HCT116 (cell line): Measurements from ENCODE around the gene CFAP43. TPM values are rescaled to one million over a fixed set of nuclear protein-coding genes. Genes with fewer than 3 reads are reported as not detected.

Source experiments
- ATAC-seq: fragments of 200-7000 bp; cut with Tn5 transposase; 2 replicates; pipeline ENCODE4 v1.9.1; 2020; ENCODE audit warnings: mild to moderate bottlenecking, moderate library complexity
- BruUV-seq: library from RNA; stranded (reverse); fragments of 400-500 nt; replicated peaks from 2 replicates; lab custom pipeline; 2021; lab: Mats Ljungman, UMichigan
- CTCF ChIA-PET: fragments of 300-600 bp; sonication (Branson Sonifier 250); formaldehyde crosslinking; loops from one replicate; lab custom pipeline; 2021; ENCODE audit warnings: antibody characterized with exemption; lab: Charles Lee
- POLR2A ChIA-PET: fragments of 300-600, 350-600 bp; sonication (Branson Sonifier 250); formaldehyde crosslinking; loops from one replicate; lab custom pipeline; 2021; ENCODE audit warnings: antibody characterized with exemption; lab: Charles Lee
- RAD21 ChIA-PET, 2 experiments: fragments of 300-600 bp; sonication (Branson Sonifier 250); formaldehyde crosslinking; loops; one replicate each; lab custom pipeline; 2023; ENCODE audit warnings: low total read pairs in 2 of 2; ENCODE audit not compliant: uncharacterized antibody in 2 of 2, unreplicated experiment in 2 of 2, low non-redundant PET in 1 of 2; lab: Charles Lee
- DNase-seq: peaks from one replicate; pipeline ENCODE4 v3.0.0-alpha.2; 2010; ENCODE audit warnings: low read depth, low spot score
- H2AFZ ChIP-seq: fragments of 200-600 bp; shearing (Covaris generic), sonication (generic); 2 replicates; pipeline ENCODE4 v1.6.1; 2017; ENCODE audit warnings: low read depth, mixed run types, mixed read lengths, antibody characterized with exemption, low read length; ENCODE audit not compliant: poor library complexity, severe bottlenecking
- H3K27ac ChIP-seq: 2 replicates; pipeline ENCODE4 v1.5.1; 2012; ENCODE audit warnings: low read depth, low read length
- H3K27me3 ChIP-seq: fragments of 200-600 bp; sonication (generic); 2 replicates; pipeline ENCODE4 v1.6.1; 2016; ENCODE audit warnings: mixed run types, low read length, mixed read lengths; ENCODE audit not compliant: insufficient read depth
- H3K36me3 ChIP-seq, 2 experiments: fragments of 200-500 bp in 1 of 2; fragments of 200-600 bp in 1 of 2; sonication (Bioruptor generic) in 1 of 2; sonication (generic) in 1 of 2; 2 replicates each; pipeline versions ENCODE4 v1.5.1 to v1.6.1; 2014 to 2016; ENCODE audit warnings: low read length in 2 of 2, inconsistent platforms in 1 of 2, mixed read lengths in 1 of 2, mixed run types in 1 of 2; ENCODE audit not compliant: insufficient read depth in 2 of 2, control insufficient read depth in 1 of 2
- H3K4me1 ChIP-seq, 2 experiments: fragments of 200-600 bp in 1 of 2; sonication (generic) in 1 of 2; 2 replicates each; pipeline versions ENCODE4 v1.5.1 to v1.6.1; 2012 to 2017; ENCODE audit warnings: low read length in 2 of 2, inconsistent platforms in 1 of 2, mild to moderate bottlenecking in 1 of 2, mixed read lengths in 1 of 2, mixed run types in 1 of 2, moderate library complexity in 1 of 2; ENCODE audit not compliant: insufficient read depth in 2 of 2, control insufficient read depth in 1 of 2
- H3K4me2 ChIP-seq: fragments of 200-600 bp; sonication (generic); 2 replicates; pipeline ENCODE4 v1.6.1; 2017; ENCODE audit warnings: mixed run types, low read length, mixed read lengths
- H3K4me3 ChIP-seq, 2 experiments: fragments of 200-600 bp in 1 of 2; sonication (generic) in 1 of 2; replicated peaks in 1 of 2; 2 replicates each; pipeline ENCODE4 v1.5.1; 2011 to 2016; ENCODE audit warnings: low read length in 2 of 2, control low read depth in 1 of 2, low read depth in 1 of 2, mild to moderate bottlenecking in 1 of 2, mixed read lengths in 1 of 2, mixed run types in 1 of 2
- H3K79me2 ChIP-seq: fragments of 200-600 bp; sonication (generic); 2 replicates; pipeline ENCODE4 v1.6.1; 2017; ENCODE audit warnings: mild to moderate bottlenecking, mixed run types, low read length, moderate library complexity, mixed read lengths; ENCODE audit not compliant: insufficient read depth
- H3K9ac ChIP-seq: fragments of 200-600 bp; sonication (generic); 2 replicates; pipeline ENCODE4 v1.6.1; 2016; ENCODE audit warnings: low read length, mixed read lengths
- H3K9me2 ChIP-seq: fragments of 200-600 bp; sonication (generic), shearing (Covaris generic); 2 replicates; pipeline ENCODE4 v1.6.1; 2017; ENCODE audit warnings: mixed run types, mild to moderate bottlenecking, moderate library complexity; ENCODE audit not compliant: insufficient read depth
- H3K9me3 ChIP-seq, 2 experiments: fragments of 200-500 bp in 1 of 2; fragments of 200-600 bp in 1 of 2; sonication (Bioruptor generic) in 1 of 2; sonication (generic) in 1 of 2; 2 replicates each; pipeline ENCODE4 v1.6.1; 2014 to 2017; ENCODE audit warnings: low read length in 2 of 2, mixed read lengths in 2 of 2, inconsistent platforms in 1 of 2, low read depth in 1 of 2, mild to moderate bottlenecking in 1 of 2, mixed run types in 1 of 2, moderate library complexity in 1 of 2; ENCODE audit not compliant: control insufficient read depth in 1 of 2, insufficient read depth in 1 of 2
- H4K20me1 ChIP-seq: fragments of 200-600 bp; sonication (generic), shearing (Covaris generic); 2 replicates; pipeline ENCODE4 v1.6.1; 2017; ENCODE audit warnings: mixed run types, mild to moderate bottlenecking, moderate library complexity; ENCODE audit not compliant: insufficient read depth
- CBX3 ChIP-seq: IDR thresholded peaks from 2 replicates; pipeline ENCODE4 v1.6.1; 2012; ENCODE audit warnings: low read depth
- CEBPB ChIP-seq: IDR thresholded peaks from 2 replicates; pipeline ENCODE4 v1.6.1; 2012; ENCODE audit warnings: low read depth
- EGR1 ChIP-seq: IDR thresholded peaks from 2 replicates; pipeline ENCODE4 v1.6.1; 2012; ENCODE audit warnings: low read depth
- ELF1 ChIP-seq: IDR thresholded peaks from 2 replicates; pipeline ENCODE4 v1.6.1; 2012; ENCODE audit warnings: low read depth, borderline replicate concordance
- EZH2phosphoT487 ChIP-seq: fragments of 200-600 bp; IDR thresholded peaks from 2 replicates; pipeline ENCODE4 v1.6.1; 2018; ENCODE audit warnings: antibody characterized with exemption, borderline replicate concordance
- FOSL1 ChIP-seq: IDR thresholded peaks from 2 replicates; pipeline ENCODE4 v1.6.1; 2012; ENCODE audit warnings: low read depth
- JUND ChIP-seq: IDR thresholded peaks from 2 replicates; pipeline ENCODE4 v1.6.1; 2012
- POLR2AphosphoS5 ChIP-seq: IDR thresholded peaks from 2 replicates; pipeline ENCODE4 v1.6.1; 2011; ENCODE audit warnings: mild to moderate bottlenecking, low read depth, low read length, moderate library complexity
- RAD21 ChIP-seq: IDR thresholded peaks from 2 replicates; pipeline ENCODE4 v1.6.1; 2012; ENCODE audit warnings: low read depth, mild to moderate bottlenecking
- SIN3A ChIP-seq: IDR thresholded peaks from 2 replicates; pipeline ENCODE4 v1.6.1; 2012; ENCODE audit warnings: low read depth
- SRF ChIP-seq: IDR thresholded peaks from 2 replicates; pipeline ENCODE4 v1.6.1; 2012; ENCODE audit warnings: low read depth
- TCF7L2 ChIP-seq: IDR thresholded peaks from 2 replicates; pipeline ENCODE4 v1.7.0; 2011; ENCODE audit warnings: borderline replicate concordance, inconsistent platforms; ENCODE audit not compliant: insufficient read depth, insufficient read length; ENCODE audit errors: extremely low read depth
- YY1 ChIP-seq: IDR thresholded peaks from 2 replicates; pipeline ENCODE4 v1.6.1; 2011; ENCODE audit warnings: low read length, low read depth, moderate library complexity, mild to moderate bottlenecking; ENCODE audit not compliant: insufficient replicate concordance; ENCODE audit errors: extremely low read depth
- ZFX ChIP-seq: fragments of 450-650 bp; IDR thresholded peaks from 2 replicates; pipeline ENCODE4 v1.6.1; 2017
- ZNF274 ChIP-seq: fragments of 200-500 bp; sonication (Bioruptor generic); IDR thresholded peaks from 2 replicates; pipeline ENCODE4 v1.6.1; 2014; ENCODE audit warnings: mild to moderate bottlenecking, low read depth, low read length, inconsistent platforms
- intact Hi-C: fragments of 100-400 bp; cut with micrococcal nuclease; formaldehyde crosslinking; loops from 2 replicates; pipeline ENCODE4 v1.10.0; 2022
- total RNA-seq: library from RNA; stranded (reverse); gene quantifications from one replicate; pipeline ENCODE4 v1.2.1, GENCODE V29; 2021; ENCODE audit not compliant: unreplicated experiment
- TF ChIP-seq, protein P1 (sequence below): IDR thresholded peaks from 2 replicates; pipeline ENCODE4 v1.6.1; 2012
- TF ChIP-seq, protein P2 (sequence below), 3 experiments: fragments of 200-600 bp in 1 of 3; sonication (generic) in 1 of 3; IDR thresholded peaks in 2 of 3; conservative IDR thresholded peaks in 1 of 3; 2 replicates each; pipeline ENCODE4 v1.5.1; 2012 to 2017; ENCODE audit warnings: low read depth in 2 of 3, low read length in 2 of 3, antibody characterized with exemption in 1 of 3, borderline replicate concordance in 1 of 3, control low read depth in 1 of 3, mild to moderate bottlenecking in 1 of 3, mixed read lengths in 1 of 3, mixed run types in 1 of 3, moderate library complexity in 1 of 3; ENCODE audit not compliant: insufficient read depth in 1 of 3

Gene CFAP43
- total RNA-seq, 1 experiment from 2014 or later = 4.0 TPM

DNA sequence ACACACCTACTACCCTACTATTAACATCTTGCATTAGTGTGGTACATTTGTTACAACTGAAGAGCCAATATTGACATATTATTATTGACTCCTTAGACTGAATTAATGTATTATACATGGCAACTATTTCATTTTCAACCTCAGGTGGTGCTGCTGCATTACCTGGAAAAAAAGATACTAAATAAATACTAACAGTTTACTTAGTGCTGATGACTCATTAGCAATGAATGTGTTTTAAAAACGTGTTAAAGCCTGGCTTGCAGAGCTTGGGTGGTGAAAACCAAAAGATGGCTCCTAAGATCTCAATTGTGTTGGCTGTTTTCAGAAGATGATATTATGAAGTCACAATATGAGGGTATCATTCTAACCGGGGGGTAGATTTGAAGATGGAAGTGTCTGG, 34.8 kb downstream of the CFAP43 start:
- no peaks in the 10 kb centered on the region for H4K20me1 ChIP-seq
- ChIA-PET POLR2A (no interaction called here), CTCF (no interaction called here), RAD21 (no interaction called here)
- no peak for TF ChIP-seq EZH2phosphoT487
- no peak for TF ChIP-seq ZNF274
- TF ChIP-seq RAD21 = peak; percentile 41
- TF ChIP-seq, protein P1, sequence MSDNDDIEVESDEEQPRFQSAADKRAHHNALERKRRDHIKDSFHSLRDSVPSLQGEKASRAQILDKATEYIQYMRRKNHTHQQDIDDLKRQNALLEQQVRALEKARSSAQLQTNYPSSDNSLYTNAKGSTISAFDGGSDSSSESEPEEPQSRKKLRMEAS = 0 out of 2 replicates have a peak, but pooled peaks have one; percentile 12
- no peak for TF ChIP-seq ELF1
- TF ChIP-seq SRF = no peak
- TF ChIP-seq SIN3A = no peak
- no peak for TF ChIP-seq EGR1
- peak; percentile 65 for TF ChIP-seq JUND
- TF ChIP-seq TCF7L2 = no peak
- TF ChIP-seq YY1 = no peak
- TF ChIP-seq, protein P2, sequence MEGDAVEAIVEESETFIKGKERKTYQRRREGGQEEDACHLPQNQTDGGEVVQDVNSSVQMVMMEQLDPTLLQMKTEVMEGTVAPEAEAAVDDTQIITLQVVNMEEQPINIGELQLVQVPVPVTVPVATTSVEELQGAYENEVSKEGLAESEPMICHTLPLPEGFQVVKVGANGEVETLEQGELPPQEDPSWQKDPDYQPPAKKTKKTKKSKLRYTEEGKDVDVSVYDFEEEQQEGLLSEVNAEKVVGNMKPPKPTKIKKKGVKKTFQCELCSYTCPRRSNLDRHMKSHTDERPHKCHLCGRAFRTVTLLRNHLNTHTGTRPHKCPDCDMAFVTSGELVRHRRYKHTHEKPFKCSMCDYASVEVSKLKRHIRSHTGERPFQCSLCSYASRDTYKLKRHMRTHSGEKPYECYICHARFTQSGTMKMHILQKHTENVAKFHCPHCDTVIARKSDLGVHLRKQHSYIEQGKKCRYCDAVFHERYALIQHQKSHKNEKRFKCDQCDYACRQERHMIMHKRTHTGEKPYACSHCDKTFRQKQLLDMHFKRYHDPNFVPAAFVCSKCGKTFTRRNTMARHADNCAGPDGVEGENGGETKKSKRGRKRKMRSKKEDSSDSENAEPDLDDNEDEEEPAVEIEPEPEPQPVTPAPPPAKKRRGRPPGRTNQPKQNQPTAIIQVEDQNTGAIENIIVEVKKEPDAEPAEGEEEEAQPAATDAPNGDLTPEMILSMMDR (IDR thresholded peaks at IDR 0.05 in 2 of 3, conservative IDR thresholded peaks at IDR 0.05 in 1 of 3; ENCODE audit: borderline replicate concordance in 1 of 3, insufficient read depth in 1 of 3, low read depth in 2 of 3, low read length in 2 of 3) = no peak
- TF ChIP-seq CBX3 = no peak
- peak; percentile 80 for TF ChIP-seq FOSL1
- TF ChIP-seq POLR2AphosphoS5 = no peak
- 0 out of 2 replicates have a peak, but pooled peaks have one; percentile 11 for TF ChIP-seq CEBPB
- no peak for TF ChIP-seq ZFX
- no peaks in the 10 kb centered on the region for H3K79me2 ChIP-seq
- no peaks in the 10 kb centered on the region for H3K27me3 ChIP-seq
- H3K27ac ChIP-seq = no peak overlapping the region
- intact Hi-C loops = no loop called here
- no peaks in the 10 kb centered on the region; the same call in 1 of the 2 replicates for H3K9me2 ChIP-seq
- peak overlapping the region; percentile 50 for H3K4me2 ChIP-seq
- ATAC-seq = peak; percentile 69
- BruUV-seq = no TSS peak
- peak overlapping the region; percentile 78 for H2AFZ ChIP-seq
- H3K4me1 ChIP-seq = peaks cover 10 to 13% of the 10 kb centered on the region in 2 experiments
- no peak overlapping the region for H3K4me3 ChIP-seq
- H3K9ac ChIP-seq = no peak overlapping the region
- H3K36me3 ChIP-seq = no peaks in the 10 kb centered on the region
- no peaks in the 10 kb centered on the region for H3K9me3 ChIP-seq
- DNase-seq = peak; percentile 13
